Measurements from ENCODE around the gene TSPAN17. TPM values are rescaled to one million over a fixed set of nuclear protein-coding genes. Genes with fewer than 3 reads are reported as not detected.

Gene TSPAN17
- total and polyA plus RNA-seq, 10 of the 15 experiments (the other 5 are each of a cell fraction or from before 2014, with no cell fraction given) = 0.24 to 17.1 (median 10.4) TPM

DNA sequence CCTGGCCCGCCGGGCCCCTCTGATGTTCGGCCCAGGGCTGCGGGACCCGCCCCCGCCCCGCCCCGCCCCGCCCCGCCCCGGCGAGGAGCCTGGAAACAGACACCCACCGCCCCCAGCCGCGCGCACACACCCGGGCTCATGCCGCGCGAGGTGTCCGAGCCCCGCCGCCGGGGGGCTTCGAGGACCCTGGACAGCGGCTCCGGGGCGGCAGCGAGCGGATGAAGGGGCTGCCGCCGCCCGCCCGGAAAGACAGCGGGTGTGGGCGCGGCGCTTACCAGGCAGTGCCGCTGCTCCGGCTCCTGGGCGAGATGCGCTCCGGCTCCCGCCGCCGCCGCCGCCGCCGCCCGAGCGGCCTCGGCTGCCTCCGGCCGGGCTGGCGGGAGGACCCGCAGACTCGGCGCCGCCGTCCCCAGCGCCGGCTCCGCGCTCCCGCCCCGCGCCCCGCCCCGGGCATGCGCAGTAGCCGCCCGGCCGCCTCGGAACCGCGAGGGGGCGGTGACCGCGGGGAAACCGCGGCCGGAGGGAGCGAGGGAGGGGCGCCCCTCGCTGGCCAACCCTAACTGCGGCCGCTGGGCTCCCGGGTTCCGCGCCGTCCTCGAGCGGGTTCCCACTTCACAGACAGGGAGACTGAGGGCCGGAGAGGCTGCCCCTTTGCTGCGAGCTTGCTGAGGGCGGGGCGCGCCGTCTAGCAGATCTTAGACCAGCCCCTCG lies 37.4 kb upstream of the TSPAN17 start, which contains the start of gene GPRIN1:
Gene GPRIN1 (minus strand): TSS at position 433 of the 711 bp plus-strand sequence. CDS start 10,322 bp downstream, outside the sequence.
- in situ Hi-C loops (cut with MboI) (no loop called here), intact Hi-C loops (cut with micrococcal nuclease; ENCODE audit: unreplicated experiment) (no loop called here)
- ChIA-PET POLR2A (no interaction called here), CTCF (interaction anchor here (0.6 kb wide), 1 partner anchor 50 kb away, joined by 3 read pairs; no protein-coding TSS in a partner anchor), SMC1A (ENCODE audit: uncharacterized antibody, unreplicated experiment) (no interaction called here), RAD21 (ENCODE audit: unreplicated experiment) (no interaction called here)
- H3K79me2 ChIP-seq (ENCODE audit: control insufficient read depth, insufficient read depth, low read length) = no peaks in the 10 kb centered on the region; the same call in 1 of the 2 replicates
- H4K20me1 ChIP-seq (ENCODE audit: control insufficient read depth, insufficient read depth) = no peaks in the 10 kb centered on the region
- no peak within 1 kb of the TSS for H3K27ac ChIP-seq (ENCODE audit: control insufficient read depth, insufficient read depth)
- ATAC-seq (peak; percentile 89), FAIRE-seq (no peak), DNase-seq (ENCODE audit: low read depth, low spot score) (no peak)
- BruUV-seq (replicated peaks) = no TSS peak
- H3K4me1 ChIP-seq (ENCODE audit: control insufficient read depth, insufficient read depth, low read length) = peaks cover 12% of the 10 kb centered on the region
- peak within 1 kb of the TSS; percentile 58; the same call in 1 of the 2 replicates for H3K9ac ChIP-seq (ENCODE audit: control insufficient read depth, insufficient read depth, low read length)
- no peaks in the 10 kb centered on the region for H3K9me3 ChIP-seq (replicated peaks; ENCODE audit: control insufficient read depth, insufficient read depth, low read length)
- 2% methylated on average over 78 of the region's 101 CpGs for WGBS (ENCODE audit: insufficient coverage, insufficient replicate concordance, low lambda C conversion rate, missing lambda C conversion rate)
- peak within 1 kb of the TSS; percentile 74 for H3K4me3 ChIP-seq
- H2AFZ ChIP-seq (ENCODE audit: control insufficient read depth, low read depth, low read length) = peak within 1 kb of the TSS; percentile 83
- H3K36me3 ChIP-seq (ENCODE audit: control insufficient read depth in 2 of 2, insufficient read depth in 2 of 2, low read length in 1 of 2) = no peaks in the 10 kb centered on the region
- H3K4me2 ChIP-seq (ENCODE audit: control insufficient read depth, insufficient read depth) = peak within 1 kb of the TSS; percentile 86
- H3K27me3 ChIP-seq (replicated peaks in 1 of 2; ENCODE audit: control insufficient read depth in 2 of 2, insufficient read depth in 2 of 2, low read length in 1 of 2) = no peaks in the 10 kb centered on the region
- TF ChIP-seq NRF1 (conservative IDR thresholded peaks at IDR 0.05; ENCODE audit: low read depth, low read length) = peak; percentile 27; the same call in 1 of the 2 replicates
- TF ChIP-seq RAD21 (IDR thresholded peaks at IDR 0.05; ENCODE audit: insufficient read depth, low read depth, low read length) = peak; percentile 18; the same call in 1 of the 2 replicates
- peak in 1 of 2 experiments; percentile 79; a peak in 2 of 3 replicates for TF ChIP-seq EGR1 (IDR thresholded peaks at IDR 0.05; ENCODE audit: borderline replicate concordance in 1 of 2, low read depth in 2 of 2, low read length in 2 of 2)
- TF ChIP-seq DPF2 (IDR thresholded peaks at IDR 0.05) = peak; percentile 74; the same call in 1 of the 2 replicates
- TF ChIP-seq USF1 (IDR thresholded peaks at IDR 0.05; ENCODE audit: borderline replicate concordance, extremely low read length, insufficient read depth, low read depth, low read length) = no peak
- TF ChIP-seq GATAD2B (conservative IDR thresholded peaks at IDR 0.05; ENCODE audit: low read depth) = 0 out of 2 replicates have a peak, but pooled peaks have one; percentile 64
- peak; percentile 41; the same call in 1 of the 2 replicates for TF ChIP-seq NKRF (conservative IDR thresholded peaks at IDR 0.05)
- TF ChIP-seq SUZ12 (IDR thresholded peaks at IDR 0.05; ENCODE audit: unreplicated experiment) = no peak
- TF ChIP-seq, protein P1, sequence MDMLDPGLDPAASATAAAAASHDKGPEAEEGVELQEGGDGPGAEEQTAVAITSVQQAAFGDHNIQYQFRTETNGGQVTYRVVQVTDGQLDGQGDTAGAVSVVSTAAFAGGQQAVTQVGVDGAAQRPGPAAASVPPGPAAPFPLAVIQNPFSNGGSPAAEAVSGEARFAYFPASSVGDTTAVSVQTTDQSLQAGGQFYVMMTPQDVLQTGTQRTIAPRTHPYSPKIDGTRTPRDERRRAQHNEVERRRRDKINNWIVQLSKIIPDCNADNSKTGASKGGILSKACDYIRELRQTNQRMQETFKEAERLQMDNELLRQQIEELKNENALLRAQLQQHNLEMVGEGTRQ (IDR thresholded peaks at IDR 0.05; ENCODE audit: borderline replicate concordance, low read depth, low read length) = no peak
- TF ChIP-seq REST (IDR thresholded peaks at IDR 0.05; ENCODE audit: low read depth, low read length) = peak; percentile 78
